SU-DHL-6 (cell line): Measurements from ENCODE around the gene ITPKC.

Experiments used
- H2AFZ ChIP-seq: fragments of 200-600 bp; sonication (generic); 2 replicates; pipeline ENCODE4 v1.6.1; 2014; ENCODE audit warnings: low read depth, mild to moderate bottlenecking, moderate library complexity, mixed read lengths, antibody characterized with exemption, low read length; ENCODE audit not compliant: severe bottlenecking
- H3F3A ChIP-seq: fragments of 200-600 bp; shearing (Covaris generic); 2 replicates; pipeline ENCODE4 v1.6.0; 2016; ENCODE audit warnings: antibody characterized with exemption, mild to moderate bottlenecking; ENCODE audit not compliant: insufficient read depth
- H3K27ac ChIP-seq: fragments of 200-600 bp; sonication (generic); 2 replicates; pipeline ENCODE4 v1.5.1; 2016; ENCODE audit warnings: low read depth, mild to moderate bottlenecking, low read length, moderate library complexity, mixed read lengths
- H3K27me3 ChIP-seq: fragments of 200-600 bp; sonication (generic), shearing (Covaris generic); 2 replicates; pipeline ENCODE4 v1.6.0; 2014; ENCODE audit warnings: mild to moderate bottlenecking, low read length
- H3K36me3 ChIP-seq: fragments of 200-600 bp; sonication (generic); 2 replicates; pipeline ENCODE4 v1.6.1; 2014; ENCODE audit warnings: mild to moderate bottlenecking, low read length, mixed read lengths
- H3K4me2 ChIP-seq: fragments of 300-600, 200-600 bp; shearing (Covaris generic), sonication (generic); 2 replicates; pipeline ENCODE4 v1.6.0; 2014; ENCODE audit warnings: low read length, low read depth, mild to moderate bottlenecking; ENCODE audit not compliant: poor library complexity, severe bottlenecking
- H3K4me3 ChIP-seq: fragments of 200-600 bp; sonication (generic); 2 replicates; pipeline ENCODE4 v1.5.1; 2014; ENCODE audit warnings: antibody characterized with exemption, low read length, mild to moderate bottlenecking, mixed read lengths; ENCODE audit not compliant: insufficient read depth, poor library complexity, severe bottlenecking
- H3K79me2 ChIP-seq: fragments of 200-600 bp; sonication (generic); 2 replicates; pipeline ENCODE4 v1.6.1; 2014; ENCODE audit warnings: mild to moderate bottlenecking, low read length, moderate library complexity; ENCODE audit not compliant: insufficient read depth
- H3K9ac ChIP-seq: fragments of 200-600 bp; sonication (generic); 2 replicates; pipeline ENCODE4 v1.7.0; 2014; ENCODE audit warnings: mild to moderate bottlenecking, low read length
- H3K9me2 ChIP-seq: fragments of 200-600 bp; sonication (generic); replicated peaks from 2 replicates; pipeline ENCODE4 v1.6.1; 2014; ENCODE audit warnings: low read length; ENCODE audit not compliant: insufficient read depth
- H3K9me3 ChIP-seq: fragments of 200-600 bp; sonication (generic); 2 replicates; pipeline ENCODE4 v1.6.1; 2014; ENCODE audit warnings: low read length, mixed read lengths; ENCODE audit not compliant: insufficient read depth
- H4K20me1 ChIP-seq: fragments of 200-600 bp; sonication (generic); 2 replicates; pipeline ENCODE4 v1.6.1; 2014; ENCODE audit warnings: low read depth, mild to moderate bottlenecking, antibody characterized with exemption, low read length, moderate library complexity, mixed read lengths
- EZH2phosphoT487 ChIP-seq: fragments of 200-600 bp; sonication (generic), shearing (Covaris generic); conservative IDR thresholded peaks from 2 replicates; pipeline ENCODE4 v1.6.1; 2018; ENCODE audit warnings: mild to moderate bottlenecking, antibody characterized with exemption, low read length, moderate library complexity, mixed read lengths
- TF ChIP-seq, protein P1 (sequence below): fragments of 200-600 bp; sonication (generic); IDR thresholded peaks from one replicate; pipeline ENCODE4 v1.5.1; 2017; ENCODE audit warnings: antibody characterized with exemption, mild to moderate bottlenecking, low read length, moderate library complexity; ENCODE audit not compliant: insufficient read depth, poor library complexity, severe bottlenecking

ITPKC gene

DNA sequence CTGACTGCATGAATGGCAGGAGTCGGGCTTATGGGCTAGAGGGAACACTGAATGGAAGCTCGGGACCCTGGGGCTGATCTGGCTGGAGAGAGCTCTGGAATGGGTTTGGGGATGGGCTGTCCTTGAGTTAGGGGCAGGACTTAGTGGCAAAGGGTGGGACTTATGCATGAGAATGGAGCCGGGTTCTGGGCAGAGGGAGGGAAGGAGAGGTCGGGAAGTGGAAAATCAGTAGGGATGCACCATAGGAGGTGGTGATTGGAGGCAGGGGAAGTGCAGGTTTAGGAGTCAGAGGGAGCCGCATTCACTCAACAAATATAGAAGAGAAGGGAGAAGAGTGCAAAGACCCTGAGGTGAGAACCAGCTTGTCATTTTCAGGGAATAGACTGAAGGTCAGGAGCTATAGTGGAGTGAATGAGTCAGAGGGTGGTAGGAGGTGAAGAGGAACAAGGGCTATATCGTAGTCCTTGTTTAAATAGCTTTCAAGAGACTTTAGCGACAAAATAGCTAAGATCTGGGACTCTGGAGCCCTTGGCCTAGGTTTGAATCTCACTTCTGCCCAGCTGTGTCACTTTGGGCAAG lies 61.9 kb downstream of the ITPKC start:
- H4K20me1 ChIP-seq, result no peaks in the 10 kb centered on the region
- peak overlapping the region; percentile 68 for H3K4me3 ChIP-seq
- no peaks in the 10 kb centered on the region for H3K27me3 ChIP-seq
- H3K9me3 ChIP-seq, result no peaks in the 10 kb centered on the region
- peak overlapping the region; percentile 75 for H3K4me2 ChIP-seq
- H2AFZ ChIP-seq, result peak overlapping the region; percentile 60
- no peaks in the 10 kb centered on the region for H3K9me2 ChIP-seq
- TF ChIP-seq EZH2phosphoT487, result no peak
- TF ChIP-seq, protein P1, sequence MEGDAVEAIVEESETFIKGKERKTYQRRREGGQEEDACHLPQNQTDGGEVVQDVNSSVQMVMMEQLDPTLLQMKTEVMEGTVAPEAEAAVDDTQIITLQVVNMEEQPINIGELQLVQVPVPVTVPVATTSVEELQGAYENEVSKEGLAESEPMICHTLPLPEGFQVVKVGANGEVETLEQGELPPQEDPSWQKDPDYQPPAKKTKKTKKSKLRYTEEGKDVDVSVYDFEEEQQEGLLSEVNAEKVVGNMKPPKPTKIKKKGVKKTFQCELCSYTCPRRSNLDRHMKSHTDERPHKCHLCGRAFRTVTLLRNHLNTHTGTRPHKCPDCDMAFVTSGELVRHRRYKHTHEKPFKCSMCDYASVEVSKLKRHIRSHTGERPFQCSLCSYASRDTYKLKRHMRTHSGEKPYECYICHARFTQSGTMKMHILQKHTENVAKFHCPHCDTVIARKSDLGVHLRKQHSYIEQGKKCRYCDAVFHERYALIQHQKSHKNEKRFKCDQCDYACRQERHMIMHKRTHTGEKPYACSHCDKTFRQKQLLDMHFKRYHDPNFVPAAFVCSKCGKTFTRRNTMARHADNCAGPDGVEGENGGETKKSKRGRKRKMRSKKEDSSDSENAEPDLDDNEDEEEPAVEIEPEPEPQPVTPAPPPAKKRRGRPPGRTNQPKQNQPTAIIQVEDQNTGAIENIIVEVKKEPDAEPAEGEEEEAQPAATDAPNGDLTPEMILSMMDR, result no peak
- peak overlapping the region; percentile 68 for H3K9ac ChIP-seq
- H3K79me2 ChIP-seq, result peaks cover 10% of the 10 kb centered on the region; the same call in 1 of the 2 replicates
- no peaks in the 10 kb centered on the region for H3K36me3 ChIP-seq
- peaks cover 16% of the 10 kb centered on the region for H3F3A ChIP-seq
- H3K27ac ChIP-seq, result peak overlapping the region; percentile 98

DNA sequence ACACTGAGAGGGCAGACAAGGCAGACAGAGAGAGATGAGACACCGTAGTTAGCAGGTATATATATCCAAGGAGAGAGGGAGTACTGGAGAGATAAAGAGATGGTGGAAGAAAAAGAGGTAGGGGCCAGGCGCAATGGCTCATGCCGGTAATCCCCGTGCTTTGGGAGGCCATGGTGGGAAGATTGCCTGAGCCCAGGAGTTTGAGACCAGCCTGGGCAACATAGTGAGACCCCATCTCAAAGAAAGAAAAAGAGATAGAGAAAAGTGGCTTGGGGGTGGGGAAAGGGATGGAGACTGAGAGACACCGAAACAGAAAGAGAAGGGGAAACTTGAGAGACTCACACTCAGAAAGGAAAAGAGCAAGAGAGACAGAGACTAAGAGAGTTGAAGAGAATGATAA lies 63.7 kb downstream of the ITPKC start:
- peaks cover 11% of the 10 kb centered on the region for H3F3A ChIP-seq
- H3K27ac ChIP-seq, result no peak overlapping the region
- H3K36me3 ChIP-seq, result no peaks in the 10 kb centered on the region
- H3K9me2 ChIP-seq, result no peaks in the 10 kb centered on the region
- no peak for TF ChIP-seq EZH2phosphoT487
- TF ChIP-seq, protein P1, result no peak
- H3K27me3 ChIP-seq, result no peaks in the 10 kb centered on the region
- no peak overlapping the region for H3K9ac ChIP-seq
- H3K4me2 ChIP-seq, result no peak overlapping the region
- H3K4me3 ChIP-seq, result no peak overlapping the region
- H4K20me1 ChIP-seq, result no peaks in the 10 kb centered on the region
- H3K79me2 ChIP-seq, result peaks cover 10% of the 10 kb centered on the region; the same call in 1 of the 2 replicates
- no peak overlapping the region for H2AFZ ChIP-seq
- H3K9me3 ChIP-seq, result no peaks in the 10 kb centered on the region

- Histone ChIP-seq H2AFZ (no peak overlapping the region), H3K27ac (no peak overlapping the region), H3K9ac (no peak overlapping the region), H3K4me2 (no peak overlapping the region), H3K27me3 (no peaks in the 10 kb centered on the region), H3K4me3 (no peak overlapping the region), H4K20me1 (no peaks in the 10 kb centered on the region), H3K79me2 (peaks cover 10% of the 10 kb centered on the region; the same call in 1 of the 2 replicates), H3K9me3 (no peaks in the 10 kb centered on the region), H3F3A (peaks cover 11% of the 10 kb centered on the region), H3K36me3 (no peaks in the 10 kb centered on the region), H3K9me2 (no peaks in the 10 kb centered on the region)
- no peak for TF ChIP-seq EZH2phosphoT487
- TF ChIP-seq, protein P1, result no peak
These were observed 64.2 kb downstream of the ITPKC start for GRCh38 chr19:40781140-40781539.
